K562 (cell line): Measurements from ENCODE around the gene ENDOV. TPM values are rescaled to one million over a fixed set of nuclear protein-coding genes. Genes with fewer than 3 reads are reported as not detected.

Experiments
- FOXA1 ChIP-seq: fragments of 450-650 bp; IDR thresholded peaks from 2 replicates; pipeline ENCODE4 v1.6.1; 2016; ENCODE audit warnings: mild to moderate bottlenecking, borderline replicate concordance
- MGA ChIP-seq: fragments of 450-650 bp; IDR thresholded peaks from 2 replicates; pipeline ENCODE4 v1.6.1; 2016; ENCODE audit warnings: mild to moderate bottlenecking, moderate library complexity
- SNIP1 ChIP-seq: fragments of 450-650 bp; IDR thresholded peaks from 2 replicates; pipeline ENCODE4 v1.7.1; 2017; ENCODE audit warnings: low read depth, mild to moderate bottlenecking
- TEAD2 ChIP-seq: fragments of 450-650 bp; IDR thresholded peaks from 2 replicates; pipeline ENCODE4 v1.6.1; 2016; ENCODE audit warnings: missing genetic modification characterization, control low read depth, missing compliant biosample characterization
- UBTF ChIP-seq, 2 experiments: IDR thresholded peaks; 2 replicates each; pipeline ENCODE4 v1.6.1; 2012; ENCODE audit warnings: improper control_type of control experiment in 2 of 2, low read depth in 2 of 2, low read length in 2 of 2, borderline replicate concordance in 1 of 2
- polyA plus RNA-seq, 8 experiments: library from polyadenylated mRNA; depleted of rRNA in 4 of 8; stranded (reverse) in 5 of 8; unstranded in 3 of 8; fragments of >200 nt; fragmentation: Nextera tagmentation in 2 of 8; fragmentation: Illumina TruSeq in 1 of 8; extraction: Ambion mirVana in 2 of 8; extraction: Trizol in 1 of 8; gene quantifications; 2 replicates each; pipeline versions ENCODE4 v1.2.1 to v1.2.3, GENCODE V29; 2011 to 2014; ENCODE audit warnings: inconsistent platforms in 1 of 8, missing spikeins in 1 of 8
- total RNA-seq, 7 experiments: library from RNA; depleted of rRNA in 6 of 7; stranded (reverse); fragments of >200 nt in 6 of 7; fragmentation: Illumina TruSeq in 2 of 7; extraction: Trizol in 2 of 7; gene quantifications; 2 replicates each; pipeline versions ENCODE4 v1.2.1 to v1.2.3, GENCODE V29; 2011 to 2021; ENCODE audit warnings: low replicate concordance in 1 of 7

The ENDOV gene
- total and polyA plus RNA-seq, 9 of the 15 experiments (the other 6 are each of a cell fraction or from before 2014, with no cell fraction given) = 1.2 to 8.2 (median 3.7) TPM

GRCh38 chr17:80428363-80428762 lies 13.4 kb downstream of the ENDOV start (continued):
- TF ChIP-seq MGA (no peak), SNIP1 (no peak), UBTF (IDR thresholded peaks at IDR 0.05; ENCODE audit: borderline replicate concordance in 1 of 2, low read depth in 2 of 2, low read length in 2 of 2) (no peak), FOXA1 (no peak), TEAD2 (no peak)
